Right renal cortex interstitium (tissue), 3 donors: Measurements from ENCODE around the gene CSNK1D. TPM values are rescaled to one million over a fixed set of nuclear protein-coding genes. Genes with fewer than 3 reads are reported as not detected.

Experiments used
- DNase-seq, 3 donors: peaks; one replicate each; pipeline ENCODE4 v3.0.0-alpha.2; 2013; ENCODE audit warnings: low read depth in 3 of 3, low spot score in 2 of 3
- polyA plus RNA-seq, 3 donors: library from polyadenylated mRNA; unstranded; fragments of 120-200 nt; gene quantifications; one replicate each; pipeline ENCODE4 v1.2.1, GENCODE V29; 2013; ENCODE audit not compliant: insufficient read length in 3 of 3

The CSNK1D gene
- polyA plus RNA-seq, 3 donors: 108 to 115 (median 112) TPM

DNA sequence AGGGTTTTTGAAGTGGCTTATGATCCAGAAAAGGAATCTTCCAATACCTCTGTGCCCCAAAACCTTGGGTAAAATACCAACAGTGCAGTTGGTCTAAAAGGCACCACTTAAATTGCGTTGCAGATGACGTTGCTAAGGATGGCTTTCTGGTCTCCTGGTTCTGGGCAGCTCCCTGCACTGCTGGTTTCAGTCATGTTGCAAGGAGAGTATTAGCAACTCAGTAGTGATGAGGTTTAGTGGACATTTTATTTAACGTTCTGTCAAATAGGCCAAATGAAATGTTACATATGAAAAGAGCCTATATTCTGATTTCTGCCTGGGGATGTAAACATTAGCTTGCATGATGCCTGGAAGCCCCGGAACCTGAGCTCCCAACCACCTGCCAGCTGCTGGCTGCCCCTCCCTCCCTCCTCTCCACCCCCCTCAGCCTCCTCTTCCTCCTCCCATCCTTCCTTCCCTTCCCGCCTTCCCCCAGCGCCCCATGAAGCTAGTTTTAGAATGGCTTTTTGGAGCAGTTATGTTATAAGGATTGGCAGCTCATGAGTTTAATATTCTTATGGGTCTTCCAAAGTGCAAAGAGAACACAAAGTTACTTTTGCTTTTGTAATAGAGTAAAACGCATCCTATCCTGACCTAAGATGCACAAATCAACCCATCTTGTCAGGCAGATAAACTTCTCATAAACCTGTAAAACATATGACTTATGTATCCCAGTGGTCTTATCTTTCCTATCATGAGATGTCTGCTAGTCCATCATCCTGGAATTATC is 23.2 kb upstream of the CSNK1D start:
- DNase-seq: no peak

DNA sequence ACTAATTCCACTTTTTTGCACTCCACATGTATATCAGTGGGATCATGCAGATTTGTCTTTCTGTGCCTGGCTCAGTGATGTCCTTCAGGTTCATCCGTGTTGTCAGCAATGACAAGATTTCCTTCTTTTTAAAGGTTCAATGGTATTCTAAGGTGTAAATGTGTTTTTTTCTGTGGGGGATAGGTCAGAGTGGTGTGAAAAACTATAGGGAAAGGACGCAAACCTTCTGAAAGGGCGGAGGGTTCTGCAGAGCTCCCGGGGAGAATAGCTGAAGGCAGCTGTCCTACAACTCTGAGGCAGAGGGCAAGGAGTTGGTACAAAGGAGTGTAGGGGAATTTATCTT is 21.9 kb upstream of the CSNK1D start:
- DNase-seq: no peak

GRCh38 chr17:82294064-82294773 is 20.7 kb upstream of the CSNK1D start:
- DNase-seq: no peak

DNA sequence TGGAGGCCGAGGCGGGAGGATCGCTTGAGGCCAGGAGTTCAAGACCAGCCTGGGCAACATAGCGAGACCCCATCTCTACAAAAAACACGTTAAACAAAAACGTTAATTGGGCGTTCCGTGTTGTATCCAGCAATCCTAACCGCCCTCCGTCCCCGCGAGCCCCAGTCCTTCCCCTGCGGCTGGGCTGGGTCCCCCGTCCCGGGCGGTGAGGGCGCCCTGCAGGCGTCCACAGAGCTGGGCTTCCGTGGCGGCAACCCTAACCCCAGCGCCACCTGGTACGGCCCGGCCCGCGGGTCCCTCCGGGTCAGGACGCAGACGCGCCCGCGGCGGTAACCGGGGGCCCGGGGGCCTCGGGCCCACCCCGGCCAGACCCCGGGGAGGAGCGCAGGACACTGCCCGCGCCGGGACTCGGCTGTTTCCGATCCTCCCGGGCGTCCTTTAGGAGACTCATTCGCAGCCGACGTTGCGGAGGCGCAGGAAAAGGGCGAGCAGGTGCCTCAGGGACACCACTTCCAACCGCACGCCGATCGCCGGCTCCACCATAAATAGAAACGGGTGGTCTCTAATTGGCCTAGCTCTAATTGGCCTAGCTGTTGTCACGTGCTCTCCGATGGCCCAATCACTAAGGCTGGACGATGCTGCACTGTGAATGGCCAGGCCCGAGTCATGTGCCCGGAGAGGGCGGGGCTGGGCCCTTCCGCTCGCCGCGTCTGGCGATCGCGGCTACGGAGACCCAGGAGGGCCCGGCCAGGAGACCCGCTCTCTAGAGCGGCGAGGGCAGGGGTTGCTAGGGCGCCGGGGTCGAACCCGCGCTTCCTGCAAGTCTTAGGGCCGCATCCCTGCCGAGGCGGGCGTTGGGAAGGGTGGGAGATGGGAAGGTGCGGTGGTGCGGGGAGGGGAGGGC is 19.0 kb upstream of the CSNK1D start:
- peak; percentile 88 to 93 (median 92) for DNase-seq

DNA sequence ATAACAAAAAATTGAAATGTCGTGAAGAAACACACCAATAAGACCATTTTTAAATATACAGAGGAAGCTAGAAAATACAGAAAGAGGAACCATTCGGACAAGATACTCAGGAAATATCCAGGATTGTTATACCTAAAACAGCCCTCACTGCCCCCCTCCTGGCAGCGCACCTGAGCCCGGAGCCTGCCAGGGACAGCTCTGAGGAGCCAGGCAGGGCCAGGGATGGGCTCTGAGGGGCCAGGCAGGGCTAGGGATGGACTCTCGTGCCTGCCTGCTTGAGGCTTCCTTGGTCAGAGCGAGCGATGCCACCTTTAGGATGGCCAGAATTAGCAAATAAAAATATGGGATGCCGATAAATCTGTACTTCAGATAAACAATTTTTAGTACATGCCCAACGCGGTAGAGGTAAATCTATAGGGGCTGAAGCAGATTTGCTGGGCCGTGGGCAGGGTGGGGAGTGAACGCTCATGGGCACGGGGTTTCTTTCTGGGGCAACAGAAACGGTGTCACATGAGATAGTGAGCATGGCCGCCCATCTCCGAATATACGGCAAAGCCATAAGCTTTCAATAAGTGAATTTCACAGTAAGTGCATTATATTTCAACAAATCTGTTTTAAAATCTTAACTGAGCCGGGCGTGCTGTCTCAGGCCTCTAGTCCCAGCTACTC is 18.2 kb upstream of the CSNK1D start:
- DNase-seq: no peak

DNA sequence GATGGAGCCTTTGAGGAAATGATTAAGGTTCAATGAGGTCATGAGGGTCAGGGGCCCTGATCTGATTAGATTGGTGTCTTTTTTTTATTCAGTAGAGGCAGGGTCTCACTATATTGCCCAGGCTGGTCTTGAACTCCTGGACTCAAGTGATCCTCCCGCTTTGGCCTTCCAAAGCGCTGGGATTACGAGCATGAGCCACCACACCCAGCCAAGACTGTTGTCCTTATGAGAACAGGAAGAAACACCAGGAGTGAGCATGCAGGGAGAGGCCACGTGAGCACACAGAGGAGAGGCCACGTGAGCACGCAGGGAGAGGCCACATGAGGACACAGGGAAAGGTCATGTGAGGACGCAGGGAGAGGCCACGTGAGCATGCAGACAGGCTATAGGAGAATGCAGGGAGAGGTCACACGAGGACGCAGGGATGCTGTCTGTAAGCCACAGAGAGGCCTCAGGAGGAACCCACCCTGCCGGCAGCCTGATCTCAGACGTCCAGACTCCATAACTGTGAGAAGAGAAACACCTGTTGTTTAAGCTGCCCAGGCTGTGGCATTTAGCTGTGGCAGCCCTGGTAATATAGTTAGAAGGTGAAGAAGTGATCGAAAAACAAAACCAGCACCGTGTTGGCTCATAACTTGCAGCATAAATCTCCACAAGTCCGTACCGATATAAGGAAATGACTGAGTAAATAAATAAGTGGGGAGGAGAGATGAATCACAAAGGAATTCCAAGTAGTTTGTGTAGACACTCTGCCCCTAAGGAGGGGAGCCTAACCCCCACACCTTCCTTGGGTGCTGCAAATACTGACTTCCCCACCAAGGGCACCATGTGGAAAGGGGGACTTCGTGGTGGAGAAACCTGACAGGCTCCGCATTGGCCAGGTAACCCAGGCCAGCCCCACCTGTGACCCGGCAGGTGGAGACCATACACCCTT is 14.6 kb upstream of the CSNK1D start:
- DNase-seq: no peak

- no peak for DNase-seq
These were observed 13.7 kb upstream of the CSNK1D start for GRCh38 chr17:82287013-82287867.

DNA sequence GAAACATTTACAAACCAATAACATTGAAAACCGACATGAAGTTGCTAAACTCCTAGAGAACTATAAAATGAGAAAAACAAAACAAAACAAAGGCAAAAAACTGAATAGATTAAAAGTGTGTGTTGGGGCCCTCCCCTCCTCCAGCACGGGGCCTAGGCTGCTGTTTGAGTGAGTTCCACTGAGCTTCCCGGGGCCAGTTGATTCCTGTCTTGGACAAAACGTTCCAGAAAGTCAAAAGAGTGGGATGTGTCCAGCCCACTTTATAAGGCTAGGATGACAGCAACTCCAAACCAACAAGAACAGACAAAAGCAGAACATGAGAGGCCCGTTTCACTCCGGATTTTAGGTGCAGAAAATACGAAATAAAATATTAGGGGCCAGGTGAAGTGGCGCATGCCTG is 11.6 kb upstream of the CSNK1D start:
- no peak for DNase-seq

DNA sequence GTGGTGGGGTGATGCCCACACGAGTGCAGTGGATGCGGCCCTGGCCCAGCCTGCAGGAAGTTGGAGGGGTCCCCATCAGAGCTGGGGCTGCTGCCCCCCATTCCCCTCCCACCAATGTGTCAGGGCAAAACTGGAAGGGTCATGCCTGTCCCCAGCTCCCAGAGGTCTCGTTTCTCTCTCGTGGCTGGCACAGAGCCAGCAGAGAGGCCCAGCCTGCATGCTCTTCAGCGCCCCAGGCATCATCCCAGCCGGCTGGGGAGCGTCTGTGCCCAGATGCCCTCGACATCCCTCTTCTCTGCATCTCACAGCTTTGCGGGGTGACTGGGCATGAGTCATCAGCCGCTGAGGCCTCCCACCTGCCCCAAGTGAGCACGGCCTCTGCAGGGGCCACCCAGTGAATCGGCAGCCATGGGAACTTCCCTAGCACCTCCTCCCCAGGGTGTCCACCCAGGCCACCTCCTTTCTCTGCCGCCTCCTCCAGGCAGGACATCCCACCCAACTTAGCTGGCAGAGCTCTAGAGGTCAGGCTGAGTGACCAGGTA is 9.8 kb upstream of the CSNK1D start:
- no peak for DNase-seq

- no peak for DNase-seq
These were observed 9.0 kb upstream of the CSNK1D start for GRCh38 chr17:82282239-82283207.

DNA sequence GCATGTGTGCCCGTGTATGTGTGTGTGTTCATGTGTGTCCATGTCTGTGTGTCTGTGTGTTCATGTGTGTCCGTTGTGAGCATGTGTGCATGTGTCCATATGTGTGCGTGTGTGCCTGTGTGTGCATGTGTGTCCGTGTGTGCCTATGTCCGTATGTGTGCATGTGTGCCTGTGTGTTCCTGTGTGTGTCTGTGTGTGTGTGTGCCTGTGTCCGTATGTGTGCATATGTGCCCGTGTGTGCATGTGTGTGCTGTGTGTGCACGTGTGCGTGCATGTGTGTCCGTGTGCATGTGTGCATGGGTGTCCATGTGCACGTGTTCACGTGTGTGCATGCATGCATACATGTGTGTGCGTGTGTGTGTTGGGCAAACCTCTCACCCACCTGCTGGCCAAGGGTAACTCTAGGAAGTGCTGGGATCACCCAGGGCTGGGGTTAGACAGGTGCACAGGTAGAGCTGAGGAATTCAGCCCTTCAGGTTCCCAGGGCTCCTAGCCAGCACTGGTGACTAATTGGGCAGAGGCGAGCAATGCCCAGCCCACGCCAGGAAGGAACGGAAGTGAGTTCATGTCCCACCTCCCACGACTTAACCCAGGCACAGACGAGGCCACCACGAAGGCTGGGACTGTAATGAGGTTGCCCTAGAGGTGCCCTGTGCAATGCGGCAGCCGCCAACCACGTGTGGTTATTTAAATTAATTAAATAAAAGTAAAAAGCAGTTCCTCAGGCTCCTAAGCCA is 8.2 kb upstream of the CSNK1D start:
- no peak for DNase-seq

DNA sequence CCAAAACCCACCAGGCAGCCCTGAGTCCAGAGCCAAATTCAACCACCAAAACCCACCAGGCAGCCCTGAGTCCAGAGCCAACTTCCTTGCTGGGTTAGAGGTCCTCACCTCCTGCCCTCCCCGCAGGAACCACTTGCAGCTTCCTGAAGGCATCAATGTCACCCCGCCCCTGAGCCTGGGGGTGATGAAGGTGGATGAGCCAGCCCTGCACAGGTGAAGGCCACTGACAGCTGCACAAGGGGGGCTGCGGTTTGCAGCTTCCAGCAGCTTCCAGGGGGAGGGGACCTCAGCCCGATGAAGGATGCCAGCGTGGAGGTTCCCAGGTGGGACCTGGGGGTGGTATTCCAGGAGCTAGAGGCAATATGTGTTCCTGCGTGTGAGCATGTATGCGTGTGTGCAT is 7.6 kb upstream of the CSNK1D start:
- DNase-seq: no peak

DNA sequence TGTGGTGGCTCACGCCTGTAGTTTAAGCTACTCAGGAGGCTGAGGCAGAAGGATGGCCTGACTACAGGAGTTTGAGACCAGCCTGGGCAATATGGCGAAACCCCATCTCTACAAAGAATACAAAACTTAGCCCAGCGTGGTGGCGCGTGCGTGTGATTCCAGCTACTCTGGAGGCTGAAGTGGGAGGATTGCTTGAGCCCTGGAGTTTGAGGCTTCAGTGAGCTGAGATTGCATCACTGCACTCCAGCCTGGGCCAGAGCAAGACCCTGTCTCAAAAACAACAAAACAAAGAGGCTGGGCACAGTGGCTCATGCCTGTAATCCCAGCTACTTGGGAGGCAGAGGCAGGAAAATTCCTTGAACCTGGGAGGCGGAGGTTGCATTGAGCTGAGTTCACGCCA is 7.0 kb upstream of the CSNK1D start:
- no peak for DNase-seq

DNA sequence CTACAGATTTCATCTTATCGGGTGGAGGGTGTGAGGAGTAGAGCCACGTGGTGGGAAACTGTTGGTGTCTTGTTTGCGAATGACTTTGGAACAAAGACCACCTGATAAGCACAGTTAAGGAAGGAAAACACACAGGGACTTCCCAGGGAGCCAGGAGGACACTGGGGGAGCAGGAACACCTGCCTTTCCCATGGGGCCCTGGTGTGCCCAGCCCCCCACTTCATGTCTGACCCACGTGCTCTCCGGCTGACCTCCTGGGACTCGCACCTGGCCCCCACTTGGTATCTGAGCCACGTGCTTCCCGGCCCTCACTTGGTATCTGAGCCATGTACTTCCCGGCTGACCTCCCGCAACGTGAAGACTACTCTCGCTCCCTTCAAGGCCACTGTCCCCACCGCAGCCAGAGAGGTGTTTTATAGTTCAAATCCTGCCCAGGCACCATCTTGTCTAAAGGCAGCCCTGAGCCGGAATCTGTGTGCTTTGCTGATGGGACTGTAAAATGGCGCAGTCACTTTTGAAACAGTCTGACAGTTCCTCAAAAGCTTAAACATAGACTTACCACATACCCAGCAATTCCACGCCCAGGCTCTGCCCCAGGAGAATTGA is 5.4 kb upstream of the CSNK1D start:
- no peak for DNase-seq

- DNase-seq: no peak
These were observed 4.8 kb upstream of the CSNK1D start for GRCh38 chr17:82278308-82278707.

DNA sequence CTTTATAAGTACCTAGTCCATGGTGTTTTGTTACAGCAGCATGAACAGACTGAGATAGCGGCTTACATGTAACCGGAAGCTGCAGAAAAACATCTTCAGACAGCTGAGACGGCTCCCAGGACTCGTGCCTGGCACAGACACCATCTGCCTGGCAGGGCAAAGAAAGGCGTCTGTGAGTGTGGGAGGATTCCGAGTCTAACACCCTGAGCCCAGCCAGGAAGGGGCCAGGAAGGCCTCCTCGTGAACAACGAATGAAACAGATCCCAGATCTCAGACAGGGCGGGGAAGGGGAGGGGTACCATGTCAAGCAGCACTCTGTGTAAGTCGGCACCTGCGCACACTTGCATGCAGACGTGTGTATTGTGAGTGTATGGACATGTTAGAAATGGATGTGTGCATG is 4.4 kb upstream of the CSNK1D start:
- DNase-seq: no peak
